ENCODE results near the gene CALN1.

DNA sequence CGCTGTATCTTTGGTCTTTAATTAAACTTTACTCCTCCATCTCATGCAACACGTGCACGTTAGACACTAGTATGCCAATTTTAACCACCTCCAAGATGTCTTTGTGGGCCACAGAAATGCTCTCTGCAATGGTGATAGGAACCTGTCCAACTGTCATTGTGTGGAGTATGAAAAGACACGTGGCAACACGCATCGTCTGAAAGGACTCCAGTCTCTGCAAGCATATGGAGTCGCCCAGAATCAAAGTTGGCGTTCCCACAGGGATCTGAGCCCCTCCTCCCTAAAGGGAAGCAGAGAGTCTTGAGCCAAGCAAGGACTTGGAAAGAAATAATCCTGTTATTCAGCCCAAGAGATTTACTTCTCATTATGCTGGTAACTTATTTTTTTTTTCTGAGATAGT lies 301.1 kb downstream of the CALN1 start:
- TF ChIP-seq CTCF (IDR thresholded peaks at IDR 0.05; ENCODE audit: low read depth, low read length): no peak
- TF ChIP-seq EZH2phosphoT487 (IDR thresholded peaks at IDR 0.05; ENCODE audit: low read depth): no peak
